NCI-H2107 (cell line): ENCODE data around the gene PXMP4.
"Not testable (repeated sequence)": the region's sequence is repeated elsewhere in the genome, so short reads cannot be mapped to it uniquely, and the experiment has no call there.

ENCODE experiments used
- DNase-seq: peaks from one replicate; lab custom pipeline; 2025; lab: John Stamatoyannopoulos, UW

PXMP4 gene, protein sequence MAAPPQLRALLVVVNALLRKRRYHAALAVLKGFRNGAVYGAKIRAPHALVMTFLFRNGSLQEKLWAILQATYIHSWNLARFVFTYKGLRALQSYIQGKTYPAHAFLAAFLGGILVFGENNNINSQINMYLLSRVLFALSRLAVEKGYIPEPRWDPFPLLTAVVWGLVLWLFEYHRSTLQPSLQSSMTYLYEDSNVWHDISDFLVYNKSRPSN

DNA sequence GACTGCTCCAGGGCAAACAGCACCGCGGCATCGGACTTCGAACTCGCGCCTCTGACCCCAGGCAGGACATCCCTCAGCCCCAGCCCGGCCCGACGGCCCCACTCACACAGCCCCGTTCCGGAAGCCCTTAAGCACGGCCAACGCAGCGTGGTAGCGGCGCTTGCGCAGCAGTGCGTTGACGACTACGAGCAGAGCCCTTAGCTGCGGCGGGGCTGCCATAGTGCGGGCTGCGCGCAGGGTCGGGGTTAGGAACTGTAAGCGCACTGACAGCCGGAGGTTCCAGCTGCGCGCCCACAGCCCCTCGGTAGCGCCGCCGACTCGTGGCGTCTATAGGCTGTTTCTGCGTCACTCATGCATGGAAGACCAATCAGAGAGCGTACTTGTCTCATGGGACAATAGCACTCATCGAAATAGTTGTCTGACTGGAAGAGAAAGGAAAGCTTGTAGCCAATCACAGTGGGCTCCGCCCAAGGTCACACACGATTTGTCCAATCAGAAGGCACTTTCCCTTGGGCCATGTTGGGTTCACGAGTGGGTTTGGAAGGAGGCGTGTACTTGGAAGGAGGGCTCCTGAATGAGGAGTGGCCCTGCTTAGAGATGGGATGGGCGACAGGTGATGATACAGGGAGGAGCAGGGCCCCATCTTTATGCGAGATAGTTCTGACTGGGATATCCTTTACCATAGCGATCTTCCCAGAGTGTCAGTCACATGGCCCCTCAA lies at the start of gene PXMP4:
PXMP4 (minus strand) TSS at position 322 of the 721 bp plus-strand sequence; CDS start at position 219, 103 bp downstream.
- peak; percentile 75 for DNase-seq

DNA sequence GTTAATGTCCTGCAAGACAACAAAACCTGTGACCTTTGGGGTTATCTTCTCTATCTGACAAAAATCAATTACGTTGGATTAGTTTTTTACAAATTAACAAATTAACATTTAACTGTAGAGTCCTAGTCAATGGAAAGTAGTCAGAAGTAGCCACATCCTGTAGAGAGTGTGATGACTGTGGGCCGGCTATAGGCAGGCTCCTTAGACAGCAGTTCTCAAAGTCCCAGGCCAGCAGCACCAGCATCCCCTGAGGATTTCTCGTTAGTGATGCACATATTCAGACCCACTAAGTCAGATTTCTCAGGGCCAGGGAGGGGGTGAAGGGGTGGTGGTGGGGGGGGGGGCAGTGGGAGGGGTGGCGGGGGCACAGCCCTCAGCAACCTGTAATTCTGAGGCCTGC lies 48.9 kb upstream of the PXMP4 start:
- no peak for DNase-seq

DNA sequence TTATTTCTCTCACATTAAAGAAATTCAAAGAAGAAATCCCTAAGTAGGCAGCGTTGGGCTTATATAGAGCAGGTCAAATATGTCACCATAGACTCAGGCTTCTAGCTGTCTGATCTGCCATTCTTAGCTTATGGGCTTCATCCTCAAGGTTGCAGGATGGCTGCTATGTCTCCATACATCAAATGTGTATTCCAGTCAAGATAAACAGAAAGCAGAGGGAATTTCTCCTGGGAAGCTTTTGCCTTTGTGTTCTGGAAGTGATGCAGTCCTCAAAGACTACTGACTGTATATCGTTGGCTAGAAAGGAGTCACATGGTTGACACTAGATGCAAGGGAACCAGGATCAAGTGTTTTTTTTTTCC lies 47.6 kb upstream of the PXMP4 start:
- DNase-seq = no peak

DNA sequence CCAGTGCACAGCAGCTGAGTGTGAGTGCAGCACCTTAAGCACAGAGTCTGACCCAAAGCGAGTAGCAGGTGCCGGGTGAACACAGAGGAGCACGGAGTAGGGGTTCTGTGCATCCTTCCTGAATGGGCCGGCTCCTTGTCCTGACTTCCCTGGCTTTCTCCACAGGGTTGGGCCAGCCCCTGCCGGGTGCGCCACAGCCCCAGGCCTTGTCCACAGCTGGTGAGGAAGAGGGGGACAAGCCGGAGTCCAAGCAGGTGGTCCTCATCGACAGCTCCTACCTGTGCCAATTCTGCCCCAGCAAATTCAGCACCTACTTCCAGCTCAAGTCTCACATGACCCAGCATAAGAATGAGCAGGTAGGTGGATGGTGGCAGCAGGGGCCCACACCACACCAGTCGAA lies 46.6 kb upstream of the PXMP4 start:
- DNase-seq = no peak

- no peak for DNase-seq
Observed at GRCh38 chr20:33765592-33765991, 45.5 kb upstream of the PXMP4 start.

DNA sequence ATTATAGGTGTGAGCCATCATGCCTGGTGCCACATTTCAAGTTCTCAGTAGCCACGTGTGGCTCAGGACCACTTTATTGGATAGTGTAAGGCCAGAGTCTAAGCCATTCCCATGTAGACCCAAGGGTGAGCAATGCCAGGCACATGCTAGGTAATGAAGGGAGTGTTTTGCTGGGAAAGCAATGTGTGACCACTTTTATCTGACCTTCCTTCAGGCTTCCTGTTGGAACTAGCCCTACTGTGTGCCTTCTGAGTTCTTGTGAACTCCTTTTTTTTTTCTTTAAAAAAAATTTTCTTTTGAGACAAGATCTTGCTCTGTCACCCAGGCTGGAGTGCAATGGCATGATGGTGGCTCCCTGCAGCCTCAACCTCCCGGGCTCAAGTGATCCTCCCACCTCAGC lies 45.0 kb upstream of the PXMP4 start:
- no peak for DNase-seq

- DNase-seq = no peak
Observed at GRCh38 chr20:33761698-33762250, 41.7 kb upstream of the PXMP4 start.

DNA sequence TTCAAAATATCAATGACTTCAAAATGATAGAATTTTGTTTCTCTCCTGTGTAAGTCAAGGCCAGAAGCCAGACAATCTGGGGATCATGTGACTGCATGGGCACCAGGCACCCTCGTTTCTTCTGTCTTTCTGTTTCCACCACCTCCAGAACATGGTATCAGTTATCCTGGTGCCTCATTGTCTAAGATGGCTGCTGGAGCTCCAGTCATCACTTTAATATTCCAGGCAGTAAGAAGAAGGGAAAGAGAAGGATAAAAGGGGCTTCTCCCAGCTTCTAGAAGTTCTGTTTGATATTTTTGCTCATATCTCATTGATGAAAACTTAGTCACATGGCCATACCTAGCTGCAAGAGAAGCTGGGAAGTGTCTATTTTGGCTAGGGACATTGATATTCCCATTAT lies 37.3 kb upstream of the PXMP4 start:
- DNase-seq = no peak

GRCh38 chr20:33757046-33757445 lies 36.9 kb upstream of the PXMP4 start:
- DNase-seq = no peak

GRCh38 chr20:33755936-33756490 lies 35.9 kb upstream of the PXMP4 start:
- DNase-seq = not testable (repeated sequence)

- DNase-seq = no peak
Observed at GRCh38 chr20:33753763-33754162, 33.7 kb upstream of the PXMP4 start.

- no peak for DNase-seq
Observed at GRCh38 chr20:33753143-33753542, 33.0 kb upstream of the PXMP4 start.

GRCh38 chr20:33751775-33752174 lies 31.7 kb upstream of the PXMP4 start:
- no peak for DNase-seq

DNA sequence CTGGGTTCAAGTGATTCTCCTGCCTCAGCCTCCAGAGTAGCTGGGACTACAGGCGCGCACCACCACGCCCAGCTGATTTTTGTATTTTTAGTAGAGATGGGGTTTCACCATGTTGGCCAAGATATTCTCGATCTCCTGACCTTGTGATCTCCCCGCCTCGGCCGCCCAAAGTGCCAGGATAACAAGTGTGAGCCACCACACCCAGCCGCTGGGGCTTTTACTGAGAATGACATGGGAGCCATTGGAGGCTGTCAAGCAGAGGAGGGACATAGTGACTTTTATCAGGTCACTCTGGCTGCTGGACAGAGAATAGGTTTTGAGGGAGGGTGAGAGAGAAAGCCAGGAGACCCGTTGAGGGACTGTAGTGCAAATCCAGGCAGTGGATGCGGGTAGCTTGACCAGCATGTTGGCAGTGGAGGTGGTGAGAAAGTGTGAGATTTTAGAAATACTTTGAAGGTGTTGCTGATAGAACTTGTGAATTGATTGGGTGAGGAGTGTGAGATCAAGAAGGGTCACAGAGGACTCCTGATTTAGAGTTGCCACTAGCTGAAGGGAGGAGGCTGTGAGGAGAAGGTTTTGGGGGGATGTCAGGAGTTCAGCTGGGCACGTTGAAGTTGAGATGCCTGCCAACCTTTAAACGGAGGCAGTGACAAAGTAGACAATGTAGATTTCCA lies 26.4 kb upstream of the PXMP4 start:
- no peak for DNase-seq

GRCh38 chr20:33744773-33745385 lies 24.8 kb upstream of the PXMP4 start:
- DNase-seq = no peak

GRCh38 chr20:33744181-33744580 lies 24.1 kb upstream of the PXMP4 start:
- no peak for DNase-seq

DNA sequence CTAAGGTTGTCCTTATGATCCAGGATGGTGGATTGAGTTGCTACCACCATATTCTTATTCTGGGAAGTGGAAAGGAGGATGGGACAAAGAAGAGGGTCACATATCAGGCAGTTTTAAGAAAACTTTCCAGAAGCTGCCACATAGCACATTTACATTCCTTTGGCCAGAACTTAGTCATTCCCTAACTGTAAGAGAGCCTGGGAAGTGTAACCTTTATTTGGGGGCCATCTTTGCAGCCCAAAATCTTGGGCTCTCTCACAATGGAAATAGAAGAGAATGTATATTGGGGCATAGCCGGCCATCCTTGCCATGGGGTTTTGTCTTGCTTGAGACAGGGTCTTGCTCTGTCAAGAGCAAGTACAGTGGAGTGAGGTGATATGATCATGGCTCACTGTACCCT lies 20.1 kb upstream of the PXMP4 start:
- DNase-seq = no peak

GRCh38 chr20:33739493-33739892 lies 19.4 kb upstream of the PXMP4 start:
- no peak for DNase-seq

DNA sequence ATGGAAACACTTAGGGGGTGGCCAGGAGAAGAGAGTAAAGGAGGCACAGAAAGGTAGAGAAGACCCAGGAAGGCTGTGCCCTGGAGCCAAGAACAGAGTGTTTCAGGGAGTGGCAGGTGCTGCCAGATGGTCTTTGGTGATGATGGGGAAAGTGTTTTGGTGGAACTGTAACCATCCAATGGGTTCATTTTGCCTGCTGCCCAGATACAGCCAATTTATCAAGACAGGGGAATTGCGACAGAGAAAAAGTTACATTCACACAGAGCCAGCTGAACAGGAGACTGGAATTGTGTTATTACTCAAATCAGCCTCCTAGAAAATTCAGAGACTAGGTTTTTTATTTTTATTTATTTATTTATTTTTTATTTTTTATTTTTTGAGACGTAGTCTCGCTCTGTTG lies 16.9 kb upstream of the PXMP4 start:
- no peak for DNase-seq

GRCh38 chr20:33733654-33734576 lies 13.8 kb upstream of the PXMP4 start:
- DNase-seq = no peak
